Breast epithelium (tissue), 3 donors: ENCODE data around the gene PIRT.

Source experiments
- POLR2A ChIP-seq: fragments of 450-650 bp; IDR thresholded peaks from one replicate; pipeline ENCODE4 v1.6.1; 2016; ENCODE audit warnings: antibody characterized with exemption, mild to moderate bottlenecking, moderate library complexity
- POLR2AphosphoS5 ChIP-seq, 3 donors: sonication (generic); formaldehyde crosslinking; IDR thresholded peaks; one replicate each; pipeline ENCODE4 v1.6.1; 2017; ENCODE audit warnings: antibody characterized with exemption in 3 of 3
- TF ChIP-seq, protein P1 (sequence below), 3 donors: fragments of 450-650 bp; IDR thresholded peaks; one replicate each; pipeline ENCODE4 v1.5.1; 2016 to 2017; ENCODE audit warnings: antibody characterized with exemption in 3 of 3, mild to moderate bottlenecking in 3 of 3, moderate library complexity in 3 of 3

DNA sequence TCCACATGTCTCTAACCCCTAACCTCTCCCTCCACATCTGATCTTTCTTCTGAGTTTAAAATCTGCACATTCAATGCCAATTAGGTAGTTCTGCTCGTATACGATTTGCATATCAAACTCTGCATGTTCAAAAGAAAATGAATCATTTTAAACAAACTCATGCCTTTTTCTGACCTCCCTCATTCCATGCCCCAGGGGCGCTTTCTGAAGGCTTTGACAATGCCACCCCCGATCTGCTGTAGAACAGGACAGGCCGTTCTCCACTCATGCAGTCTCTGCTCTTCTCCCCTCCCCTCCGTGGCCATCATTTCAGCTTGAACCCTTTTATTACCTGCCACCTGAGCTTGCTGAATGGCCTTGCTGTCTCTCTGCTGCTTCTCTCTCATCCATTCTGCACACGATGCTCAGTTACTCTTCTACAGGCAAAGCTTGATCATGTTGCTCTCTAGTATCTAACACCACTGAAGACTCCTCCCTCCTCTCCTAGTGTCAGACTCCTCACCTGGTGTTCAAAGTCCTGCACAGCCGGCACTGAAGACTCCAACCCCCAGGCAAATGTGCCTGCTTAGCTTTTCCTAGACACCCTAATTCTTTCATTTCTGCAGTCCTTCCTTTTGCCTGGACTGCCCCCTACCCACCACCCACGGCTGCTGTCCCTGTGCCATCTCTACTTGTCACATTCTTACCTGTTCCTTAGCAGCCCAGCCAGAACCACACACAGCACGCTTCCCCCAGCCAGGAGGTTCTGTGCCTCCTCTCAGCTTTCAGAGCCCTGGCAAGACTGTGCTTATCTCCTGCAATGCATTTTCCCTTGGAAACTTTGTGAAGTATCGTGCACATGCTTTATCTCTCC is 40.2 kb downstream of the PIRT start:
- TF ChIP-seq, protein P1, sequence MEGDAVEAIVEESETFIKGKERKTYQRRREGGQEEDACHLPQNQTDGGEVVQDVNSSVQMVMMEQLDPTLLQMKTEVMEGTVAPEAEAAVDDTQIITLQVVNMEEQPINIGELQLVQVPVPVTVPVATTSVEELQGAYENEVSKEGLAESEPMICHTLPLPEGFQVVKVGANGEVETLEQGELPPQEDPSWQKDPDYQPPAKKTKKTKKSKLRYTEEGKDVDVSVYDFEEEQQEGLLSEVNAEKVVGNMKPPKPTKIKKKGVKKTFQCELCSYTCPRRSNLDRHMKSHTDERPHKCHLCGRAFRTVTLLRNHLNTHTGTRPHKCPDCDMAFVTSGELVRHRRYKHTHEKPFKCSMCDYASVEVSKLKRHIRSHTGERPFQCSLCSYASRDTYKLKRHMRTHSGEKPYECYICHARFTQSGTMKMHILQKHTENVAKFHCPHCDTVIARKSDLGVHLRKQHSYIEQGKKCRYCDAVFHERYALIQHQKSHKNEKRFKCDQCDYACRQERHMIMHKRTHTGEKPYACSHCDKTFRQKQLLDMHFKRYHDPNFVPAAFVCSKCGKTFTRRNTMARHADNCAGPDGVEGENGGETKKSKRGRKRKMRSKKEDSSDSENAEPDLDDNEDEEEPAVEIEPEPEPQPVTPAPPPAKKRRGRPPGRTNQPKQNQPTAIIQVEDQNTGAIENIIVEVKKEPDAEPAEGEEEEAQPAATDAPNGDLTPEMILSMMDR (IDR thresholded peaks at IDR 0.05) = no peak
- TF ChIP-seq POLR2A (no peak), POLR2AphosphoS5 (IDR thresholded peaks at IDR 0.05) (no peak)
